GM12878 (cell line): ENCODE data around the gene NHERF1. TPM values are rescaled to one million over a fixed set of nuclear protein-coding genes. Genes with fewer than 3 reads are reported as not detected.

ENCODE experiments used
- ATAC-seq: fragments of 200-7000 bp; cut with Tn5 transposase; 3 replicates; pipeline ENCODE4 v1.9.1; 2020; ENCODE audit warnings: mild to moderate bottlenecking, moderate library complexity
- BruUV-seq: library from RNA; stranded (reverse); fragments of 400-500 nt; replicated peaks from 2 replicates; lab custom pipeline; 2021; lab: Mats Ljungman, UMichigan
- CTCF ChIA-PET: fragments of 300-600 bp; sonication (Branson Sonifier 250); formaldehyde crosslinking; extraction: SDS; loops from one replicate; lab custom pipeline; 2021; ENCODE audit warnings: inconsistent platforms; lab: Yijun Ruan, JAX
- POLR2A ChIA-PET: fragments of 350-600 bp; formaldehyde crosslinking; extraction: SDS; loops from one replicate; lab custom pipeline; 2021; ENCODE audit warnings: inconsistent platforms; lab: Charles Lee
- RAD21 ChIA-PET: fragments of 300-600 bp; sonication (Branson Sonifier 250); formaldehyde crosslinking; loops from one replicate; lab custom pipeline; 2023; ENCODE audit warnings: antibody characterized with exemption; ENCODE audit not compliant: unreplicated experiment; lab: Charles Lee
- SMC1A ChIA-PET: fragments of 300-600 bp; sonication (Branson Sonifier 250); formaldehyde crosslinking; loops from one replicate; lab custom pipeline; 2023; ENCODE audit not compliant: unreplicated experiment, uncharacterized antibody; lab: Charles Lee
- DNase-seq: peaks from one replicate; pipeline ENCODE4 v3.0.0-alpha.2; 2011; ENCODE audit warnings: low read depth, low spot score
- FAIRE-seq: peaks from 3 replicates; lab custom pipeline; 2011; peaks lifted over from hg19 to GRCh38; lab: Jason Lieb, UNC
- H2AFZ ChIP-seq: 2 replicates; pipeline ENCODE4 v1.6.0; 2011; ENCODE audit warnings: low read depth, low read length, control low read depth; ENCODE audit not compliant: control insufficient read depth
- H3K27ac ChIP-seq: 2 replicates; pipeline ENCODE4 v1.5.1; 2011; ENCODE audit warnings: control low read depth; ENCODE audit not compliant: control insufficient read depth, insufficient read depth
- H3K27me3 ChIP-seq, 2 experiments: replicated peaks in 1 of 2; 2 replicates each; pipeline versions ENCODE4 v1.6.0 to v1.6.1; 2011; ENCODE audit warnings: low read length in 1 of 2; ENCODE audit not compliant: control insufficient read depth in 2 of 2, insufficient read depth in 2 of 2
- H3K36me3 ChIP-seq, 2 experiments: 2 replicates each; pipeline ENCODE4 v1.5.1; 2011; ENCODE audit warnings: low read length in 1 of 2; ENCODE audit not compliant: control insufficient read depth in 2 of 2, insufficient read depth in 2 of 2
- H3K4me1 ChIP-seq: 2 replicates; pipeline ENCODE4 v1.6.1; 2011; ENCODE audit warnings: mild to moderate bottlenecking, low read length, moderate library complexity, mixed read lengths; ENCODE audit not compliant: control insufficient read depth, insufficient read depth
- H3K4me2 ChIP-seq: 2 replicates; pipeline ENCODE4 v1.6.0; 2011; ENCODE audit warnings: control low read depth; ENCODE audit not compliant: control insufficient read depth, insufficient read depth
- H3K4me3 ChIP-seq: fragments of 200-600 bp; sonication (generic); 2 replicates; pipeline ENCODE4 v1.5.1; 2016
- H3K79me2 ChIP-seq: 2 replicates; pipeline ENCODE4 v1.6.0; 2011; ENCODE audit warnings: low read length; ENCODE audit not compliant: control insufficient read depth, insufficient read depth
- H3K9ac ChIP-seq: 2 replicates; pipeline ENCODE4 v1.8.0; 2011; ENCODE audit warnings: low read length, control low read depth, mixed read lengths; ENCODE audit not compliant: control insufficient read depth, insufficient read depth
- H3K9me3 ChIP-seq: replicated peaks from 3 replicates; pipeline ENCODE4 v1.5.1; 2011; ENCODE audit warnings: mild to moderate bottlenecking, low read length; ENCODE audit not compliant: control insufficient read depth, insufficient read depth
- H4K20me1 ChIP-seq: 2 replicates; pipeline ENCODE4 v1.6.0; 2011; ENCODE audit not compliant: control insufficient read depth, insufficient read depth
- HDAC2 ChIP-seq: fragments of 200-600 bp; sonication (generic); IDR thresholded peaks from 2 replicates; pipeline ENCODE4 v1.6.1; 2017
- LARP7 ChIP-seq: fragments of 450-650 bp; IDR thresholded peaks from 2 replicates; pipeline ENCODE4 v1.6.1; 2017; ENCODE audit warnings: mild to moderate bottlenecking
- PAX8 ChIP-seq: fragments of 450-650 bp; IDR thresholded peaks from 2 replicates; pipeline ENCODE4 v1.6.1; 2017; ENCODE audit warnings: mild to moderate bottlenecking, moderate library complexity
- PML ChIP-seq: IDR thresholded peaks from 2 replicates; pipeline ENCODE4 v1.6.1; 2012; ENCODE audit warnings: low read length, inconsistent platforms
- POLR2AphosphoS2 ChIP-seq: IDR thresholded peaks from 2 replicates; pipeline ENCODE4 v1.6.1; 2011; ENCODE audit warnings: low read depth, mild to moderate bottlenecking, low read length, improper control_type of control experiment, moderate library complexity
- POLR2AphosphoS5 ChIP-seq: IDR thresholded peaks from 2 replicates; pipeline ENCODE4 v1.6.1; 2011; ENCODE audit warnings: mild to moderate bottlenecking, low read length, inconsistent platforms
- POU2F2 ChIP-seq: IDR thresholded peaks from 3 replicates; pipeline ENCODE4 v1.6.1; 2011; ENCODE audit warnings: low read depth, mild to moderate bottlenecking, low read length, borderline replicate concordance
- RB1 ChIP-seq: fragments of 450-650 bp; formaldehyde crosslinking; IDR thresholded peaks from 2 replicates; pipeline ENCODE4 v1.6.1; 2017; ENCODE audit warnings: mild to moderate bottlenecking, borderline replicate concordance
- RBBP5 ChIP-seq: fragments of 200-600 bp; sonication (generic); conservative IDR thresholded peaks from 2 replicates; pipeline ENCODE4 v1.6.1; 2016
- SIX5 ChIP-seq: IDR thresholded peaks from 2 replicates; pipeline ENCODE4 v1.6.1; 2011; ENCODE audit warnings: mild to moderate bottlenecking, low read depth, low read length, moderate library complexity; ENCODE audit not compliant: severe bottlenecking
- SMAD1 ChIP-seq: fragments of 450-650 bp; IDR thresholded peaks from 2 replicates; pipeline ENCODE4 v1.6.1; 2018; ENCODE audit warnings: mild to moderate bottlenecking, low read depth; ENCODE audit not compliant: partially characterized antibody
- SREBF1 ChIP-seq: IDR thresholded peaks from 2 replicates; pipeline ENCODE4 v1.6.1; 2012; ENCODE audit warnings: mild to moderate bottlenecking, low read length
- ZNF207 ChIP-seq: fragments of 450-650 bp; IDR thresholded peaks from 2 replicates; pipeline ENCODE4 v1.6.1; 2014; ENCODE audit warnings: antibody characterized with exemption, mild to moderate bottlenecking, borderline replicate concordance
- ZNF592 ChIP-seq: fragments of 450-650 bp; IDR thresholded peaks from 2 replicates; pipeline ENCODE4 v1.6.1; 2017; ENCODE audit warnings: mild to moderate bottlenecking, moderate library complexity
- WGBS: methylation state at CpG from one replicate; pipeline ENCODE4 v1.1.6; 2016; ENCODE audit warnings: low lambda C conversion rate; ENCODE audit not compliant: insufficient replicate concordance, insufficient coverage; ENCODE audit errors: missing lambda C conversion rate; 5-methylcytosine and 5-hydroxymethylcytosine counted together
- in situ Hi-C: fragments of 300-500 bp; cut with MboI; formaldehyde crosslinking; loops from 9 replicates; pipeline ENCODE4 v1.14.3; 2018; ENCODE audit warnings: mixed read lengths
- intact Hi-C: fragments of 100-400 bp; cut with micrococcal nuclease; formaldehyde crosslinking; loops from one replicate; pipeline ENCODE4 v1.14.2; 2022; ENCODE audit not compliant: unreplicated experiment
- polyA plus RNA-seq, 11 experiments: library from polyadenylated mRNA; depleted of rRNA in 4 of 11; unstranded in 6 of 11; stranded (reverse) in 5 of 11; fragments of >200 nt; fragmentation: Nextera tagmentation in 4 of 11; fragmentation: Illumina TruSeq in 1 of 11; extraction: Ambion mirVana in 4 of 11; extraction: Trizol in 1 of 11; gene quantifications; 1 replicate in 1 of 11; 2 replicates in 10 of 11; pipeline versions ENCODE4 v1.2.1 to v1.2.3, GENCODE V29; 2011 to 2016; ENCODE audit warnings: inconsistent platforms in 2 of 11, missing spikeins in 2 of 11, low read depth in 1 of 11
- total RNA-seq, 4 experiments: library from RNA; depleted of rRNA in 3 of 4; stranded (reverse); fragments of >200 nt in 3 of 4; fragmentation: Illumina TruSeq in 1 of 4; extraction: Trizol in 1 of 4; gene quantifications; 2 replicates each; pipeline versions ENCODE4 v1.2.1 to v1.2.3, GENCODE V29; 2013 to 2021

The NHERF1 gene
- total and polyA plus RNA-seq, 10 of the 15 experiments (the other 5 are each of a cell fraction or from before 2014, with no cell fraction given): 13.4 to 61.6 (median 39.0) TPM

GRCh38 chr17:74792586-74793105 lies 44.2 kb downstream of the NHERF1 start:
- SMC1A ChIA-PET: interaction anchor here (1.1 to 3.0 kb wide), 4 partner anchors 55 to 168 kb away, joined by 3 to 16 read pairs (median 6); partner anchors contain the start of gene RAB37
- TF ChIP-seq SMAD1 (no peak), PML (no peak), HDAC2 (no peak), POU2F2 (no peak), POLR2AphosphoS5 (no peak)
- Histone ChIP-seq H3K4me2 (no peak overlapping the region), H3K4me3 (no peak overlapping the region), H3K36me3 (peaks cover 4 to 8% of the 10 kb centered on the region in 2 experiments; a peak in 3 of 4 replicates), H3K9ac (no peak overlapping the region), H3K9me3 (no peaks in the 10 kb centered on the region), H3K4me1 (no peaks in the 10 kb centered on the region), H2AFZ (no peak overlapping the region), H4K20me1 (peaks cover 4% of the 10 kb centered on the region), H3K27me3 (no peaks in the 10 kb centered on the region), H3K27ac (no peak overlapping the region), H3K79me2 (no peaks in the 10 kb centered on the region)
- DNase-seq (no peak), ATAC-seq (no peak), FAIRE-seq (no peak)
- RAD21 ChIA-PET: interaction anchor here (1.0 to 3.6 kb wide), 3 partner anchors 46 to 169 kb away, joined by 4 to 19 read pairs (median 6); no protein-coding TSS in a partner anchor
- intact Hi-C loops (loop anchor here (5.0 kb wide), 1 partner anchor 165 kb away; no protein-coding TSS in a partner anchor), in situ Hi-C loops (loop anchor here (5.0 kb wide), 1 partner anchor 65 kb away; the partner anchor contains the start of gene GRIN2C)
- WGBS: 83% methylated on average over 12 of the region's 12 CpGs
- no TSS peak for BruUV-seq
- POLR2A ChIA-PET: no interaction called here
- CTCF ChIA-PET: interaction anchor here (1.0 to 5.4 kb wide), 11 partner anchors 9 to 169 kb away, joined by 3 to 90 read pairs (median 9); partner anchors contain the start of genes NAT9 and RAB37

DNA sequence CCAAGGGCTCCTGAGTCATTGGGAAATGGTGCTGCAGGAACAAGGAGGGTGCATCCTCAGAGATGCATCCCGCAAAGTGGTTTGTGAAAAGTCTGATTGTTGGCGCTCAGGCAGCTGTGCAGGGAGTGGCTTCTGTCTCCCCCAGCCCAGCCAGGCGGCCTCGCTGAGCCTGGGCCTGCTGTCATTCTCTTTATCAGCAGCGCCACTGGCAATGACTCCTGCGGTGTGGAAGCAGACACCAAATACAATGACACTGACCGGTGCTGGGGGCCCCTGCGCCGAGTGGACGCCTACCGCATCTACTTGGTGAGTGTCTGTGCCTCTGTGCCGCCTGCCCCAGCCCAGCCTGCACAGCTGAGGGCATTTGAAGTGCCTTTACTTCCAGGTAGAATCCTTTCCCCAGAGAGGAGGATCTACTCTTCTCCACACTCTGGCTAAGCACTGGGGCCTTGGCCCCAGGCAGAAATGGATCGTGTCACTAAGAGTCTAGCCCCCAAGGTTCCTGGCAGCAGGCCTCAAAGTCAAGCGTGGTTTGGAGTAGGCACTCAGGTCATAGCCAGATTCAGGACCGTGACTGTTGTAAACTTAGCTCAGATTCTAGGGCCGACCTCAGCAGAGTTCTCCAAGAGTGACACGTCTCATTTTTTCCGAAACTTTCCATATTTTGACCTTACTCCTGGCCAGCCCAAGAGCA lies 47.0 kb downstream of the NHERF1 start:
- no peaks in the 10 kb centered on the region for H3K4me1 ChIP-seq
- ChIA-PET RAD21 (interaction anchor here (1.5 kb wide), 1 partner anchor 138 kb away, joined by 4 read pairs; no protein-coding TSS in a partner anchor), SMC1A (no interaction called here), CTCF (interaction anchor here (5.4 kb wide), 1 partner anchor 69 kb away, joined by 90 read pairs; no protein-coding TSS in a partner anchor), POLR2A (no interaction called here)
- no peak overlapping the region for H3K4me3 ChIP-seq
- FAIRE-seq (no peak), ATAC-seq (no peak), DNase-seq (no peak)
- intact Hi-C loops: no loop called here
- 90% methylated on average over 18 of the region's 18 CpGs for WGBS
- in situ Hi-C loops: no loop called here
- peaks cover 4 to 8% of the 10 kb centered on the region in 2 experiments; a peak in 3 of 4 replicates for H3K36me3 ChIP-seq
- no TSS peak for BruUV-seq
- no peaks in the 10 kb centered on the region for H3K27me3 ChIP-seq
- H3K27ac ChIP-seq: no peak overlapping the region
- peaks cover 4% of the 10 kb centered on the region for H4K20me1 ChIP-seq
- H3K9ac ChIP-seq: no peak overlapping the region
- H3K9me3 ChIP-seq: no peaks in the 10 kb centered on the region
- H3K4me2 ChIP-seq: no peak overlapping the region
- H2AFZ ChIP-seq: no peak overlapping the region
- H3K79me2 ChIP-seq: no peaks in the 10 kb centered on the region
- TF ChIP-seq RBBP5 (no peak), ZNF207 (no peak), LARP7 (no peak), POLR2AphosphoS2 (no peak), ZNF592 (no peak), PAX8 (no peak), RB1 (no peak), SREBF1 (no peak), SIX5 (no peak)
